Measurements from ENCODE around the gene A3GALT2.

DNA sequence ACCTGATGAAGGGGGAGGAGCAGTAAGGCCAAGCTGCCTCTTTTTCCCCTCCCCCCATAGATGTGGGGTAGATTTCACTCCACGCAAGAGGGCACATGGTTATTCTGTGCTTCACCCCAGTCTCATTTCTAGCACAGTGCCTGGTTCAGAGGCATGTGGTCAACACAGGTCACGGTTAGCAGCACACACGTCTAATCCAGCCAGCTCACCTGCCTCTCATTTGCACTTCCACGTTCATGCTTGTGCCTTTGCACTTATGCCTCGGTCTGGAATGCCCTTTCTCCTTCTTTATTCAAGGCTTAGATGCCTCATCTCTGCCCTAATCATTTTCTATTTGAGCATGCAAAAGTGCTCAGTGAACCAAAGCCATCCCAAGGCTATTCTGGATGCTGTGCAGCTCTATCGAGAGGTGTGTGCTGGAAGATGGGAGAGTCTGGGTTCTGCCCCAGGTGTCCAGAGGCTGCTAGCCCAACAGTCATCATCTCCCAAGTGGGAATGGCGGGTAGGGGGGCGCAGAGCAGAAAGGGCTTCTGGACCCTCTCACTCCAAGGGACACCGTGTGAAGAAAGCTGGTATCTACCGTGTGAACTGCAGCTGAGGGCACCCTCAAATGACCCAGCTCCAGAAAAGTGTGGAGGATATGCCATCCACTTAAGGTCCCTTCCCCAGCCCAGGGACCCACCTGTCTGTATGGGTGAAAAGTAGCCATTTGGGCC is 2.1 kb upstream of the A3GALT2 start:
- TF ChIP-seq, protein P1, sequence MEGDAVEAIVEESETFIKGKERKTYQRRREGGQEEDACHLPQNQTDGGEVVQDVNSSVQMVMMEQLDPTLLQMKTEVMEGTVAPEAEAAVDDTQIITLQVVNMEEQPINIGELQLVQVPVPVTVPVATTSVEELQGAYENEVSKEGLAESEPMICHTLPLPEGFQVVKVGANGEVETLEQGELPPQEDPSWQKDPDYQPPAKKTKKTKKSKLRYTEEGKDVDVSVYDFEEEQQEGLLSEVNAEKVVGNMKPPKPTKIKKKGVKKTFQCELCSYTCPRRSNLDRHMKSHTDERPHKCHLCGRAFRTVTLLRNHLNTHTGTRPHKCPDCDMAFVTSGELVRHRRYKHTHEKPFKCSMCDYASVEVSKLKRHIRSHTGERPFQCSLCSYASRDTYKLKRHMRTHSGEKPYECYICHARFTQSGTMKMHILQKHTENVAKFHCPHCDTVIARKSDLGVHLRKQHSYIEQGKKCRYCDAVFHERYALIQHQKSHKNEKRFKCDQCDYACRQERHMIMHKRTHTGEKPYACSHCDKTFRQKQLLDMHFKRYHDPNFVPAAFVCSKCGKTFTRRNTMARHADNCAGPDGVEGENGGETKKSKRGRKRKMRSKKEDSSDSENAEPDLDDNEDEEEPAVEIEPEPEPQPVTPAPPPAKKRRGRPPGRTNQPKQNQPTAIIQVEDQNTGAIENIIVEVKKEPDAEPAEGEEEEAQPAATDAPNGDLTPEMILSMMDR (IDR thresholded peaks at IDR 0.05) = no peak
- no peak for TF ChIP-seq POLR2A (IDR thresholded peaks at IDR 0.05)
- TF ChIP-seq EP300 (IDR thresholded peaks at IDR 0.05; ENCODE audit: low read depth) = no peak
- no peak for TF ChIP-seq POLR2AphosphoS5 (IDR thresholded peaks at IDR 0.05)

Data from transverse colon (tissue), 4 donors.